M059J (cell line): ENCODE measurements around the gene SLTM. TPM values are rescaled to one million over a fixed set of nuclear protein-coding genes. Genes with fewer than 3 reads are reported as not detected.
"Not testable (repeated sequence)": the region's sequence is repeated elsewhere in the genome, so short reads cannot be mapped to it uniquely, and the experiment has no call there.

Experiments
- DNase-seq: peaks from one replicate; pipeline ENCODE4 v3.0.0-alpha.2; 2012; ENCODE audit warnings: low read depth
- total RNA-seq: library from RNA; depleted of rRNA; stranded (reverse); fragments of >200 nt; shearing (Covaris generic); gene quantifications from 2 replicates; pipeline ENCODE4 v1.2.3, GENCODE V29; 2014

The SLTM gene
- total RNA-seq, 1 experiment from 2014 or later = 35.1 TPM

GRCh38 chr15:58929891-58930416 lies 3.5 kb downstream of the SLTM start:
- DNase-seq = no peak

GRCh38 chr15:58926823-58927222 lies 6.7 kb downstream of the SLTM start:
- DNase-seq = no peak

GRCh38 chr15:58924327-58924726 lies 9.2 kb downstream of the SLTM start:
- no peak for DNase-seq

- no peak for DNase-seq
These were observed 9.7 kb downstream of the SLTM start for GRCh38 chr15:58923696-58924300.

- DNase-seq = no peak
These were observed 10.2 kb downstream of the SLTM start for GRCh38 chr15:58923284-58923683.

GRCh38 chr15:58921267-58921790 lies 12.2 kb downstream of the SLTM start:
- DNase-seq = no peak

- DNase-seq = not testable (repeated sequence)
These were observed 13.0 kb downstream of the SLTM start for GRCh38 chr15:58920447-58920846.

- no peak for DNase-seq
These were observed 14.2 kb downstream of the SLTM start for GRCh38 chr15:58919232-58919631.

GRCh38 chr15:58918239-58918638 lies 15.2 kb downstream of the SLTM start:
- no peak for DNase-seq

GRCh38 chr15:58917613-58918129 lies 15.8 kb downstream of the SLTM start:
- DNase-seq = not testable (repeated sequence)

- DNase-seq = no peak
These were observed 16.5 kb downstream of the SLTM start for GRCh38 chr15:58916962-58917361.

- DNase-seq = no peak
These were observed 23.0 kb downstream of the SLTM start for GRCh38 chr15:58910456-58910855.

- peak; percentile 5 for DNase-seq
These were observed 23.9 kb downstream of the SLTM start for GRCh38 chr15:58909616-58910015.

- no peak for DNase-seq
These were observed 24.7 kb downstream of the SLTM start for GRCh38 chr15:58908550-58909309.

GRCh38 chr15:58900631-58901030 lies 32.8 kb downstream of the SLTM start:
- no peak for DNase-seq

GRCh38 chr15:58898150-58898680 lies 35.3 kb downstream of the SLTM start:
- DNase-seq = no peak

GRCh38 chr15:58889363-58889762 lies 44.1 kb downstream of the SLTM start:
- DNase-seq = no peak

- no peak for DNase-seq
These were observed 46.6 kb downstream of the SLTM start for GRCh38 chr15:58886921-58887320.

- not testable (repeated sequence) for DNase-seq
These were observed 49.6 kb downstream of the SLTM start for GRCh38 chr15:58883926-58884325.

- no peak for DNase-seq
These were observed 51.2 kb downstream of the SLTM start for GRCh38 chr15:58882243-58882642.

GRCh38 chr15:58880320-58880719 lies 53.2 kb downstream of the SLTM start:
- DNase-seq = no peak

- DNase-seq = no peak
These were observed 55.3 kb downstream of the SLTM start for GRCh38 chr15:58877999-58878825.
